Breast epithelium (tissue), 4 donors: Measurements from ENCODE around the gene ADH4. TPM values are rescaled to one million over a fixed set of nuclear protein-coding genes. Genes with fewer than 3 reads are reported as not detected.
"Not testable (repeated sequence)": the region's sequence is repeated elsewhere in the genome, so short reads cannot be mapped to it uniquely, and the experiment has no call there.

Experiments used
- DNase-seq, 2 donors: peaks; one replicate each; pipeline ENCODE4 v3.0.0-alpha.2; 2019; ENCODE audit warnings: low spot score in 2 of 2
- H3K27ac ChIP-seq, 2 donors: fragments of 200-600 bp; sonication (generic) in 1 of 2; one replicate each; pipeline ENCODE4 v1.5.1; 2016 to 2019; ENCODE audit warnings: mild to moderate bottlenecking in 1 of 2
- H3K27me3 ChIP-seq, 2 donors: fragments of 200-600 bp; sonication (generic) in 1 of 2; one replicate each; pipeline versions ENCODE4 v1.5.1 to v1.6.0; 2017 to 2019; ENCODE audit warnings: control low read depth in 1 of 2, mild to moderate bottlenecking in 1 of 2
- H3K36me3 ChIP-seq: fragments of 200-600 bp; one replicate; pipeline ENCODE4 v1.5.1; 2019
- H3K4me1 ChIP-seq, 2 donors: fragments of 200-600 bp; sonication (generic); one replicate each; pipeline ENCODE4 v1.5.1; 2016 to 2019; ENCODE audit warnings: control low read depth in 1 of 2
- H3K4me3 ChIP-seq, 3 donors: fragments of 200-600 bp; sonication (generic); 1 replicate in 2 of 3; 2 replicates in 1 of 3; pipeline ENCODE4 v1.5.1; 2016 to 2019; ENCODE audit warnings: mild to moderate bottlenecking in 3 of 3, moderate library complexity in 2 of 3
- H3K9me3 ChIP-seq, 2 donors: fragments of 200-600 bp; sonication (generic) in 1 of 2; one replicate each; pipeline ENCODE4 v1.5.1; 2016 to 2019; ENCODE audit warnings: control low read depth in 1 of 2
- CTCF ChIP-seq, 3 donors: fragments of 450-650 bp; IDR thresholded peaks; one replicate each; pipeline ENCODE4 v1.5.1; 2016 to 2017; ENCODE audit warnings: antibody characterized with exemption in 3 of 3, mild to moderate bottlenecking in 3 of 3, moderate library complexity in 3 of 3
- POLR2A ChIP-seq: fragments of 450-650 bp; IDR thresholded peaks from one replicate; pipeline ENCODE4 v1.6.1; 2016; ENCODE audit warnings: antibody characterized with exemption, mild to moderate bottlenecking, moderate library complexity
- POLR2AphosphoS5 ChIP-seq, 3 donors: sonication (generic); formaldehyde crosslinking; IDR thresholded peaks; one replicate each; pipeline ENCODE4 v1.6.1; 2017; ENCODE audit warnings: antibody characterized with exemption in 3 of 3
- intact Hi-C: fragments of 100-400 bp; cut with DNase I; formaldehyde crosslinking; loops from one replicate; pipeline ENCODE4 v1.15.1; 2023; ENCODE audit warnings: low total_unique reads
- total RNA-seq, 3 donors: library from RNA; depleted of rRNA; stranded (reverse); fragments of >200 nt; gene quantifications; one replicate each; pipeline ENCODE4 v1.1.0, GENCODE V29; 2016

Gene ADH4
- total RNA-seq: 10 to 100 TPM in 1 of 3 donors, 1 to 10 TPM in 1, under 1 TPM in 1; 0.48 to 27.5 (median 7.9) TPM

GRCh38 chr4:99144070-99144469 lies at the start of gene ADH4:
Gene ADH4, minus strand, starts transcription at chr4:99144297. Its CDS starts 75 bp downstream, at chr4:99144222.
- Histone ChIP-seq H3K27ac (peak within 1 kb of the TSS; percentile 10 to 14), H3K36me3 (no peaks in the 10 kb centered on the region), H3K4me1 (no peaks in the 10 kb centered on the region), H3K4me3 (peak within 1 kb of the TSS in 1 of 3 donors; percentile 26), H3K27me3 (no peaks in the 10 kb centered on the region), H3K9me3 (no peaks in the 10 kb centered on the region)
- intact Hi-C loops: no loop called here
- TF ChIP-seq CTCF (IDR thresholded peaks at IDR 0.05) (no peak), POLR2AphosphoS5 (IDR thresholded peaks at IDR 0.05) (no peak), POLR2A (no peak)
- no peak for DNase-seq

DNA sequence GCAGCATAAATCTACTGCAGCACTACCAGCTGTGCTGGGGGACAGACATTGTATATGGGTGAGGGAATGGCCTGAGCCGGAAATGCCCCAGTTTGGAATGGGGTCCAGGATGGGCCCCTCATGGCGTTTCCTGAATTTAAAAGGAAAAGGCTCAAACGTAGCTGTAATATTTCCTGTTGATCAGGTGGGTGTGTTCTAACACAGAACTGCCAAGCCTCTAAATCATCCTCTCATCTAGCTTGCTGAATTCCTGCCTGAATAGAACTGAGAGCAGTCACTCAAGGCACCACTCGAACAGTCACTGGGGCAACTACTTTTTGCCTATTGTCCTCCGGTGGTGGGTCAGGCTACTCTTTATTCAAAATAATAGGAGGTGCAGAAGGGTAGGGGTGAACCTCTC lies 46.2 kb upstream of the ADH4 start:
- H3K36me3 ChIP-seq: no peaks in the 10 kb centered on the region
- no peaks in the 10 kb centered on the region for H3K27me3 ChIP-seq
- no peak for DNase-seq
- H3K27ac ChIP-seq: peak overlapping the region in 1 of 2 donors; percentile 61
- H3K4me3 ChIP-seq: no peak overlapping the region
- intact Hi-C loops: no loop called here
- no peaks in the 10 kb centered on the region for H3K4me1 ChIP-seq
- peaks cover 0 to 4% of the 10 kb centered on the region in 2 donors for H3K9me3 ChIP-seq
- no peak for TF ChIP-seq CTCF (IDR thresholded peaks at IDR 0.05)
- TF ChIP-seq POLR2AphosphoS5 (IDR thresholded peaks at IDR 0.05): no peak
- no peak for TF ChIP-seq POLR2A

GRCh38 chr4:99189900-99190299 lies 45.8 kb upstream of the ADH4 start:
- H3K9me3 ChIP-seq, H3K36me3 ChIP-seq, H3K4me1 ChIP-seq, H3K27me3 ChIP-seq, H3K4me3 ChIP-seq, DNase-seq, intact Hi-C loops: not testable (repeated sequence)
- peak overlapping the region in 1 of 2 donors; percentile 61 for H3K27ac ChIP-seq

DNA sequence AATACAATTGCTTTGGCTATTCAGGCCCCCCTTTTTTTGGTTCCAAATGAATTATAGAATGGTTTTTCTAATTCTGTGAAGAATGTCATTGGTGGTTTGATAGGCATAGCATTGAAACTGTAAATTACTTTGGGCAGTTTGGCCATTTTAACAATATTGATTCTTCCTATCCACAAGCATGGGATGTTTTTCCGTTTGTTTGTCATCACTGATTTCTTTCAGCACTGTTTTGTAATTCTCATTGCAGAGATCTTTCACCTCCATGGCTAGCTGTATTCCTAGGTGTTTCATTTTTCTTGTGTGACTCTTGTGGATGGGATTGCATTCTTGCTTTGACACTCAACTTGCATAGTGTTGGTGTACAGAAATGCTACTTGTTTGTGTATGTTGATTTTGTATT lies 41.9 kb upstream of the ADH4 start:
- H3K27ac ChIP-seq: no peak overlapping the region
- intact Hi-C loops: no loop called here
- H3K4me3 ChIP-seq: no peak overlapping the region
- no peak for DNase-seq
- H3K9me3 ChIP-seq: peaks cover 0 to 8% of the 10 kb centered on the region in 2 donors
- H3K27me3 ChIP-seq: no peaks in the 10 kb centered on the region
- H3K4me1 ChIP-seq: no peaks in the 10 kb centered on the region
- H3K36me3 ChIP-seq: no peaks in the 10 kb centered on the region
- no peak for TF ChIP-seq POLR2A
- no peak for TF ChIP-seq CTCF (IDR thresholded peaks at IDR 0.05)
- TF ChIP-seq POLR2AphosphoS5 (IDR thresholded peaks at IDR 0.05): no peak

DNA sequence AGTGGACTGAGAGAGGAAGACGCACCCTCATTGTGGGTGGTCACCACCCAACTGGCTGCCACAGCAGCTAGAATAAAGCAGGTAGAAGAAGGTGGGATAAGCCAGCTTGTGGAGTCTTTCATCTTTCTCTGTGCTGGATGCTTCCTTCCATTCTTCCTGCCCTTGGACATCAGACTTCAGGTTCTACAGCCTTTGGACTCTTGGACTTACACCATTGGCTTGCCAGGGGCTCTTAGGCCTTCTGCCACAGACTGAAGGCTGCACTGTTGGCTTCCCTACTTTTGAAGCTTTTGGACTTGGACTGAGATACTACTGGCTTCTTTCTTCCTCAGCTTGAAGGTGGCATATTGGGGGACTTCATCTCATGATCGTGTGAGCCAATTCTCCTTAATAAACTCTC lies 41.5 kb upstream of the ADH4 start:
- DNase-seq: no peak
- Histone ChIP-seq H3K4me1 (no peaks in the 10 kb centered on the region), H3K9me3 (peaks cover 0 to 8% of the 10 kb centered on the region in 2 donors), H3K36me3 (no peaks in the 10 kb centered on the region), H3K27ac (no peak overlapping the region), H3K27me3 (no peaks in the 10 kb centered on the region), H3K4me3 (no peak overlapping the region)
- TF ChIP-seq POLR2AphosphoS5 (IDR thresholded peaks at IDR 0.05): no peak
- TF ChIP-seq CTCF (IDR thresholded peaks at IDR 0.05): no peak
- TF ChIP-seq POLR2A: no peak
- intact Hi-C loops: no loop called here
